NCI-H2081 treated with DMSO at 0.1 percent for 48 hours (cell line): ENCODE measurements around the gene H2AZ1.

Experiments used
- DNase-seq: peaks from one replicate; lab custom pipeline; 2025; lab: John Stamatoyannopoulos, UW

Gene H2AZ1

GRCh38 chr4:99945718-99946355 lies 4.2 kb downstream of the H2AZ1 start:
- DNase-seq, result no peak

- no peak for DNase-seq
These were observed 6.1 kb downstream of the H2AZ1 start for GRCh38 chr4:99943904-99944437.

- no peak for DNase-seq
These were observed 11.8 kb downstream of the H2AZ1 start for GRCh38 chr4:99938243-99938753.

GRCh38 chr4:99934891-99935290 lies 15.2 kb downstream of the H2AZ1 start:
- DNase-seq, result no peak

GRCh38 chr4:99927566-99927965 lies 22.5 kb downstream of the H2AZ1 start:
- DNase-seq, result no peak

GRCh38 chr4:99921174-99921573 lies 28.9 kb downstream of the H2AZ1 start:
- DNase-seq, result no peak

- no peak for DNase-seq
These were observed 31.4 kb downstream of the H2AZ1 start for GRCh38 chr4:99918656-99919055.

- no peak for DNase-seq
These were observed 32.5 kb downstream of the H2AZ1 start for GRCh38 chr4:99917575-99917974.

GRCh38 chr4:99915449-99915848 lies 34.6 kb downstream of the H2AZ1 start:
- no peak for DNase-seq
